HepG2 (cell line): Measurements from ENCODE around the gene FAM219B. TPM values are rescaled to one million over a fixed set of nuclear protein-coding genes. Genes with fewer than 3 reads are reported as not detected.
A peak's percentile ranks its signal among the peaks of the same experiment; 100 is the strongest.

Source experiments
- ATF1 ChIP-seq: IDR thresholded peaks from 2 replicates; pipeline ENCODE4 v1.6.1; 2016; ENCODE audit warnings: mild to moderate bottlenecking, control low read depth
- BCLAF1 ChIP-seq: fragments of 450-650 bp; IDR thresholded peaks from 2 replicates; pipeline ENCODE4 v1.6.1; 2017; ENCODE audit warnings: mild to moderate bottlenecking
- CEBPG ChIP-seq: IDR thresholded peaks from 2 replicates; pipeline ENCODE4 v1.6.1; 2016
- GABPA ChIP-seq, 2 experiments: IDR thresholded peaks; 2 replicates each; pipeline ENCODE4 v1.6.1; 2011 to 2016; ENCODE audit warnings: low read depth in 2 of 2, low read length in 1 of 2, missing biosample characterization in 1 of 2, missing genetic modification characterization in 1 of 2
- ZBTB38 ChIP-seq: sonication (generic); formaldehyde crosslinking; IDR thresholded peaks from 2 replicates; pipeline ENCODE4 v1.5.1; 2020; ENCODE audit warnings: mild to moderate bottlenecking, missing genetic modification reagents
- ZFX ChIP-seq: sonication (generic); formaldehyde crosslinking; IDR thresholded peaks from 2 replicates; pipeline ENCODE4 v1.4.0; 2020; ENCODE audit warnings: mild to moderate bottlenecking, low read depth, missing genetic modification reagents, moderate library complexity
- ZNF431 ChIP-seq: sonication (generic); formaldehyde crosslinking; IDR thresholded peaks from 2 replicates; pipeline ENCODE4 v1.9.0; 2022; ENCODE audit warnings: missing genetic modification reagents, low read depth, mild to moderate bottlenecking, borderline replicate concordance
- ZNF468 ChIP-seq: sonication (generic); formaldehyde crosslinking; IDR thresholded peaks from 2 replicates; pipeline ENCODE4 v1.8.0; 2022; ENCODE audit warnings: mild to moderate bottlenecking, moderate library complexity, missing genetic modification reagents
- ZNF800 ChIP-seq: sonication (generic); formaldehyde crosslinking; IDR thresholded peaks from 2 replicates; pipeline ENCODE4 v1.4.0; 2020; ENCODE audit warnings: missing genetic modification reagents
- polyA plus RNA-seq, 8 experiments: library from polyadenylated mRNA; depleted of rRNA in 3 of 8; stranded (reverse) in 7 of 8; unstranded in 1 of 8; fragments of >200 nt; fragmentation: Illumina TruSeq in 4 of 8; extraction: Trizol in 4 of 8; gene quantifications; 2 replicates each; pipeline versions ENCODE4 v1.2.1 to v1.2.3, GENCODE V29; 2011 to 2016; ENCODE audit warnings: low read depth in 4 of 8, missing spikeins in 1 of 8, mixed read lengths in 1 of 8; ENCODE audit not compliant: insufficient read depth in 1 of 8
- total RNA-seq, 5 experiments: library from RNA; depleted of rRNA; stranded (reverse); fragments of >200 nt; fragmentation: Illumina TruSeq; extraction: Trizol; gene quantifications; 2 replicates each; pipeline ENCODE4 v1.2.3, GENCODE V29; 2016; ENCODE audit warnings: low read depth in 1 of 5
- TF ChIP-seq, protein P1 (sequence below), 2 experiments: fragments of 450-650 bp in 1 of 2; sonication (generic) in 1 of 2; formaldehyde crosslinking; IDR thresholded peaks; 2 replicates each; pipeline versions ENCODE4 v1.5.0 to v1.8.0; 2020 to 2022; ENCODE audit warnings: mild to moderate bottlenecking in 1 of 2, missing genetic modification reagents in 1 of 2
- TF ChIP-seq, protein P2 (sequence below): sonication (generic); formaldehyde crosslinking; IDR thresholded peaks from 2 replicates; pipeline ENCODE4 v1.4.0; 2020; ENCODE audit warnings: missing genetic modification reagents, borderline replicate concordance
- TF ChIP-seq, protein P3 (sequence below): IDR thresholded peaks from 2 replicates; pipeline ENCODE4 v1.6.1; 2016; ENCODE audit warnings: mild to moderate bottlenecking

Gene FAM219B
- total and polyA plus RNA-seq, 2 of the 13 experiments (the other 11 are each of a cell fraction or from before 2014, with no cell fraction given) = 36.6 to 50.2 TPM

- no peak for TF ChIP-seq ZNF800 (CRISPR knock-in tag)
- TF ChIP-seq, protein P1, sequence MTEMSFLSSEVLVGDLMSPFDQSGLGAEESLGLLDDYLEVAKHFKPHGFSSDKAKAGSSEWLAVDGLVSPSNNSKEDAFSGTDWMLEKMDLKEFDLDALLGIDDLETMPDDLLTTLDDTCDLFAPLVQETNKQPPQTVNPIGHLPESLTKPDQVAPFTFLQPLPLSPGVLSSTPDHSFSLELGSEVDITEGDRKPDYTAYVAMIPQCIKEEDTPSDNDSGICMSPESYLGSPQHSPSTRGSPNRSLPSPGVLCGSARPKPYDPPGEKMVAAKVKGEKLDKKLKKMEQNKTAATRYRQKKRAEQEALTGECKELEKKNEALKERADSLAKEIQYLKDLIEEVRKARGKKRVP (CRISPR knock-in tag; IDR thresholded peaks at IDR 0.05) = no peak
- TF ChIP-seq, protein P2, sequence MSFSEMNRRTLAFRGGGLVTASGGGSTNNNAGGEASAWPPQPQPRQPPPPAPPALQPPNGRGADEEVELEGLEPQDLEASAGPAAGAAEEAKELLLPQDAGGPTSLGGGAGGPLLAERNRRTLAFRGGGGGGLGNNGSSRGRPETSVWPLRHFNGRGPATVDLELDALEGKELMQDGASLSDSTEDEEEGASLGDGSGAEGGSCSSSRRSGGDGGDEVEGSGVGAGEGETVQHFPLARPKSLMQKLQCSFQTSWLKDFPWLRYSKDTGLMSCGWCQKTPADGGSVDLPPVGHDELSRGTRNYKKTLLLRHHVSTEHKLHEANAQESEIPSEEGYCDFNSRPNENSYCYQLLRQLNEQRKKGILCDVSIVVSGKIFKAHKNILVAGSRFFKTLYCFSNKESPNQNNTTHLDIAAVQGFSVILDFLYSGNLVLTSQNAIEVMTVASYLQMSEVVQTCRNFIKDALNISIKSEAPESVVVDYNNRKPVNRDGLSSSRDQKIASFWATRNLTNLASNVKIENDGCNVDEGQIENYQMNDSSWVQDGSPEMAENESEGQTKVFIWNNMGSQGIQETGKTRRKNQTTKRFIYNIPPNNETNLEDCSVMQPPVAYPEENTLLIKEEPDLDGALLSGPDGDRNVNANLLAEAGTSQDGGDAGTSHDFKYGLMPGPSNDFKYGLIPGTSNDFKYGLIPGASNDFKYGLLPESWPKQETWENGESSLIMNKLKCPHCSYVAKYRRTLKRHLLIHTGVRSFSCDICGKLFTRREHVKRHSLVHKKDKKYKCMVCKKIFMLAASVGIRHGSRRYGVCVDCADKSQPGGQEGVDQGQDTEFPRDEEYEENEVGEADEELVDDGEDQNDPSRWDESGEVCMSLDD (CRISPR knock-in tag) = peak; percentile 3; the same call in 1 of the 2 replicates
- no peak for TF ChIP-seq ZNF468 (CRISPR knock-in tag)
- TF ChIP-seq BCLAF1 = no peak
- TF ChIP-seq ATF1 (CRISPR knock-in tag) = no peak
- no peak for TF ChIP-seq ZBTB38 (CRISPR knock-in tag)
- TF ChIP-seq ZFX (CRISPR knock-in tag) = no peak
- 0 out of 2 replicates have a peak, but pooled peaks have one; percentile 15 for TF ChIP-seq CEBPG (CRISPR knock-in tag)
- TF ChIP-seq, protein P3, sequence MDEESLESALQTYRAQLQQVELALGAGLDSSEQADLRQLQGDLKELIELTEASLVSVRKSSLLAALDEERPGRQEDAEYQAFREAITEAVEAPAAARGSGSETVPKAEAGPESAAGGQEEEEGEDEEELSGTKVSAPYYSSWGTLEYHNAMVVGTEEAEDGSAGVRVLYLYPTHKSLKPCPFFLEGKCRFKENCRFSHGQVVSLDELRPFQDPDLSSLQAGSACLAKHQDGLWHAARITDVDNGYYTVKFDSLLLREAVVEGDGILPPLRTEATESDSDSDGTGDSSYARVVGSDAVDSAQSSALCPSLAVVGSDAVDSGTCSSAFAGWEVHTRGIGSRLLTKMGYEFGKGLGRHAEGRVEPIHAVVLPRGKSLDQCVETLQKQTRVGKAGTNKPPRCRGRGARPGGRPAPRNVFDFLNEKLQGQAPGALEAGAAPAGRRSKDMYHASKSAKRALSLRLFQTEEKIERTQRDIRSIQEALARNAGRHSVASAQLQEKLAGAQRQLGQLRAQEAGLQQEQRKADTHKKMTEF = no peak
- TF ChIP-seq ZNF431 (CRISPR knock-in tag) = no peak
- TF ChIP-seq GABPA (IDR thresholded peaks at IDR 0.05; ENCODE audit: low read depth, low read length) = no peak
- no peak for TF ChIP-seq GABPA (CRISPR knock-in tag; IDR thresholded peaks at IDR 0.05; ENCODE audit: low read depth)
Observed at GRCh38 chr15:74906067-74906449, 593 bp downstream of the FAM219B start (continued).
